KBM-7 (cell line): ENCODE measurements around the gene EIF6.
"Not testable (repeated sequence)": the region's sequence is repeated elsewhere in the genome, so short reads cannot be mapped to it uniquely, and the experiment has no call there.

Experiments
- DNase-seq: peaks from one replicate; pipeline ENCODE4 v3.0.0-alpha.2; 2015
- in situ Hi-C: fragments of 300-500 bp; cut with MboI; formaldehyde crosslinking; loops from 2 replicates; pipeline ENCODE4 v1.14.3; 2020; ENCODE audit warnings: low sequenced_read_pairs, low pct_unique_long_range_greater_than_20kb, mixed read lengths

EIF6 gene

GRCh38 chr20:35315632-35316020, 31.1 kb upstream of the EIF6 start:
- DNase-seq, in situ Hi-C loops: not testable (repeated sequence)

- DNase-seq: peak; percentile 32
- in situ Hi-C loops: no loop called here
Observed at GRCh38 chr20:35314816-35315631, 30.5 kb upstream of the EIF6 start.

- peak; percentile 43 for DNase-seq
- in situ Hi-C loops: no loop called here
Observed at GRCh38 chr20:35312318-35312717, 27.7 kb upstream of the EIF6 start.

DNA sequence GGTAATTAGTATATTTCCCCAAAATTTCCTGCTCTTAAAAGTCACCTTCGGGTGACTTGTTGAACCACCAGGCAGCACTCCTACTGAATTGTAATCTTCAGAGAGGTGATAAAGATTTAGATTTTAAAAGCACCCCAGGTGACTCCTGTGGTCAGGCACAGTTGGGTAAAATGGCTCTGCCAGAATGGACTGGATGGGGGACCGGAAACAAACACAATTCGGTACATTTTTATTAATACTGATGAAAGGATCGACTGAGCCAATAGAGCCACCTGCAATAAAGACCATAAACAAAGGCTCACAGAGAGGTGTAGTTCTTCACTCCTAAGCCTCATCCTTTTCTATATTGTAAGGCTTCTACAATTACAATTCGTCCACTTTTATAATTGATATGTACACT, 27.2 kb upstream of the EIF6 start:
- DNase-seq: no peak
- in situ Hi-C loops: no loop called here

GRCh38 chr20:35311409-35311808, 26.8 kb upstream of the EIF6 start:
- DNase-seq: no peak
- in situ Hi-C loops: no loop called here

GRCh38 chr20:35307666-35308653, 23.4 kb upstream of the EIF6 start:
- no peak for DNase-seq
- in situ Hi-C loops: no loop called here

- in situ Hi-C loops: no loop called here
- peak; percentile 56 for DNase-seq
Observed at GRCh38 chr20:35306931-35307517, 22.5 kb upstream of the EIF6 start.

DNA sequence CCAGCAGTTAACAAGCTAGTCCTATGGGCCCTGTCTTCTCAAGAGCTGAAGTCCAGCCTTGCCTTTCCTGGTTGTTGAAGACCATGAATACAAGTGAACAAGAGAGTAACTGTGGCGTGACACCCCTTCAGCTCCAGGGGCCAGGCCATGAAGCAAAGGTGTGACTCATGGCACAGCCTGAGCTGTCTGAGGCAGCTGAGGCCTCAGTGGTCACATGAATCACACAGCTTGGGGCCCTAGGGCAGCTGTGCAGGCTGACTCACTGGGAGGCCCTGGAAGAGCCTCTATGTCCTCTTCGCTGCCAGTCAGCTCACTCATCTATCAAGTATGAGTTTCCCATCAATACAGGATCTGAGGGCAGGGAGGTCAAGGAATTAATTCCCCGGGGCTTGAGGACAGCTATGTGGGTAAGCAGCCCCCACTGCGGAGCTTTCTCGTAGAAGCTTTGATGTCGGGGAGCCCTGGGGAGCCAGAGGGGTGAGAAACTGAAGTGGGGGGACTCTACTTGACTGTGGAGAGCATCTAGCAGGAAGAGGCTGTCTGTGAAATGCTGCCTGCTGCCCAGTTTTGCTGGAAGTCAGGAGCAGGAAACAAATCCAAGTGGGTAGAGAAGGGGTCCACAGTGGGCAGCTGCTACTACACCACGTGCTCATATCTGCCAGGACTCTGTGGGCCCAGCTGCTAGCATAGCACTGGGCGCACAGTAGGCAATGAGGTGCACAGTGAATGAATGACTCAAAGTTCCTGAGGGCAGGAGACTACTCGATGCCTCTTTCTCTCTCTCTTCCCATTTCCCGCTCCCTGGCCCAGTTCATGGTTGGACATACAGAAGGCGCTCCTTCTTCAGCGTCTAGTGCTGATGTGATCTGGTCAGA, 21.3 kb upstream of the EIF6 start:
- no peak for DNase-seq

DNA sequence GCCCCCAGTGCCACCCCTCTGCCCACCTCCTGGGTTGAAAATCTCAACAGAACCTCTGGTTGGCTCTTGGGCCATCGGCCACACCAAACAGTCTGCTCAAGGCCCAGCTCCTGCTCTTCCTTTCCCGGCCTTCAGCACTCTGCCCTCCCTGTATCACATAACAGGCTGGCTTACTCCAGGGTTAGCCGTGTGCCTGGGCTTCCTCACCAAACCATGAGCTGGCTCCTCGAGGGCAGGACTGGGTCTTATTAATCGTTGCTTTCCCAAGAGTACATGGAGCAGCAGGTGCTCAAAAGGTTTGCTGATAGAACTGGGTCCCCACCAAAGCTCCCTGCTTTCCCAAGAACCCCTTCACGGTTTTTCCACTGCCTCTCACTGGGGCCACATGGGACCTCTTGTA, 20.4 kb upstream of the EIF6 start:
- in situ Hi-C loops: no loop called here
- DNase-seq: no peak

More for the DNA sequence above, 21.3 kb upstream of the EIF6 start:
- in situ Hi-C loops: no loop called here

DNA sequence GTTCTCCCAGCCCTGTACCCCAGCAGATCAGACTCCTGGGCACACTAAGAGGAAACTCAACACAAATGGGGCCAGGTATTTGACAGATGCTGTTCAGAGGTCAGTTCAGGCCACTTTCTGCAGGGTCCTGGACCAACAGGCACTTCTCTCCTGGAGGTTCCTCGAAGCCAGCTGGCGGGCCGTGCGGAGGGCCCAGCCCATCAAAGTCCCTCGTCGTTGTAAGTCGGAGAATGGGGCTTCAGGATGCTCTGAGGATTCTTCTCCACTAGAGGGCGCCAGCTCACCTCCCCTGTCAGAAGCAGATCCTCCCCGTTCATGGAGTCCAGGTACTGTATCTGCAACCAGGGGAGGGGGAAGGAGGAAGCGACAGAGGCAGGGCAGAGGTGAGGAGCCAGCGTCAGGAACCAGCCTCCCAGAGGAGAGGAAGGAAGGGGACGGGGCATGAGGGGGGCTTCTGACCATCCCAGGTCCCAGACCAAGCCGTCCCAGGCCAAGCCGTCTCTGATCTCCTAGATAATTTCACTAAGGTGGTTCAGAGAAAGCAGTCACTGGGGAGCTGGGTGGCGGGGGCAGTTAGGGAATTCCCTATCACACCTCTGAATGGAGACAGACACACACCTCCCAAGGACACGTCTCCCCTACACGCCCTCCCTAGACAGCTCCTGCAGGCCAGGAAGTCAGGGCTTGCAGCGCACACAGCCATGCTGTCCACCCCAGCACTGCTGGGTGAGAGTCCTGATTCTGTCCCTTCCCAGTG, 19.3 kb upstream of the EIF6 start:
- peak; percentile 95 for DNase-seq
- in situ Hi-C loops: no loop called here

DNA sequence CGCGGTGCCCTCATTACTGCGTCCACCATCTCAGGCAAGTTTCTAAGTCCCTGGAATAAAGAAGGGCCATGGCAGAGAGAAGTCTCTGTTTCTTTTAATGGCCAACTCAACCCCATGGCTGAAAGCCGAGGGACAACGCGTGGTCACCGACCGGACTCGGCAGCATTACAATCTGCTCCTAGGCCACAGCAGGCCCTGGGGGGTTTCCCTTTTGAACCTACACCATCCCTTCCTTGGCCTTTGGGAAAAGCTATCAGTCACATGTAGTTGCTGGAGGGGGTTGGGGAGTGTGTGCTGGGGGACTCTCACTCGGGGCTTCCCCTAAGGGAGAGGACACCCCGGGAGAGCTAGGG, 18.8 kb upstream of the EIF6 start:
- no peak for DNase-seq
- in situ Hi-C loops: no loop called here

DNA sequence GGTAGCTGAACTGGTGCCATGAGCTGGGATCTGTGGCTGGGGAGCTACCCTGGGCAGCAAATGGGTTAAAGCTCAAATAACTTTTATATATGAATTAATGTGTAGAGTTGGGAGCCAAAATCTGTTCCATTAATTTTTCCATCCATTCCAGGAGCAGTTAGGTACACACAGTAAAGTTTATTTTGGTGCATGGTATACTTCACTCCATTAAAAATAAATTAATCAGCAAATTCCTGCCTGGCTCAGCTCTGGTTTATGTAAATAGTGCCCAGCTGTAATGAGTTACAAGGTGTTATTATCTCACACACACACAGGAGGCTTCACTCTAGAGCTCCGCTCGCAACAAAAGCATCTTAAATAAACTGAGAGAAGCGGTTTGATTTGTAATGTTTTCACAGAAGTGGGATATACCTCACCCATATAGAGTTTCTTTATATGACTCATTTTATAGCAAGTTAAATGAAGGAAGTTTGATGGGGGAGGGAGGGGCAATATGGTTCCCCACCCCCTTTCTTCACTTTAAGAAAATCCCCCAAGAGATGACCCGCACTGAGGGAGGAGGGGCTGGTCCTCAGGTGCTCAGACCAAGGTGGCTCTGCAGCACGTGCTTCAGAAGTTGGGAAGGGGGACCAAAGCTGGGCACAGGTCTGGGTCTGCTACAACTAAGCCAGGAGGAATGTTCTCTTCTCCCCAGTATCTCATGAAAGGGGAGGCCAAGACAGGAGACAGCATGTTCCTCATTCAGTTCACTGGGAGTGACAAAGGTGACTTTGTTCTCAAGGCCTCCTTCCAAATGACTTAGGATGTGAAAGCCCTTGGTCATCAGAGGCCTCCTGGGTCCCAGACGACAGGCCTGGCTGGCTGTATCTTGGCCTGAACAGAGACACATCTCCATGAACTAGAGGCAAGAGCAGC, 18.1 kb upstream of the EIF6 start:
- DNase-seq: no peak

GRCh38 chr20:35301426-35301825, 16.9 kb upstream of the EIF6 start:
- DNase-seq: no peak
- in situ Hi-C loops: no loop called here

More for the DNA sequence above, 18.1 kb upstream of the EIF6 start:
- in situ Hi-C loops: no loop called here

DNA sequence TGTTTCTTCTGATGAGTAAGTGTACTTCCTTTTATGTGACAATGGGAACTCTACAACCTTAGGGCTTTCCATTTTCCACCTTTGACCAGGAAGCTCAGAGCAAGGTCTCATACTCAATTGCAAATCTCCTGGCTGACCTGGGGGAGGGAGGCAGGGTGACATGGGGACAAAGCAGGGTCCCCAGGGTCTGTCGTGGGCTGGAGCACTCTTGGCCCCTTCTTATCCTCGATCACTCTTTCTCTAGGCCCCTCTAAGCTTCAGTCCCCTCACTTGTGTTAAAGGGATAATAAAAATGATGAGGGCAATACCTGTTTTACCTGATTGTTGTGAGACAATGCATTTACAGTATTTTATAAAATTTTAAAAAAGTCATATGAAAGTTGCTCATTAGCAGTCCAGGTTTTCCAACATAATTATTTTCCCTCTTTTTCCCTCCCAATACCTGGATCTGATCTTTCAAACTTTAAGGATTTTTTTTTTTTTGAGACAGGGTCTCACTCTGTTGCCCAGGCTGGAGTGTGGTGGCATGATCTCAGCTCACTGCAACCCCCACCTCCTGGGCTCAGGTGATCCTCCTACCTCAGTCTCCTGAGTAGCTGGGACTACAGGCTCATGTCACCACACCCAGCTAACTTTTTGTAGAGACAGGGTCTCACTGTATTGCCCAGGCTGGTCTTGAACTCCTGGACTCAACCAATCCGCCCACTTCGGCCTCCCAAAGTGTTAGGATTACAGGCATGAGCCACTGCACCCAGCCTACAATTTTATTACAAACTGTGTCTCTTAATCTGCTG, 16.1 kb upstream of the EIF6 start:
- in situ Hi-C loops: no loop called here

GRCh38 chr20:35299780-35300179, 15.2 kb upstream of the EIF6 start:
- in situ Hi-C loops: no loop called here
- DNase-seq: no peak

More for the DNA sequence above, 16.1 kb upstream of the EIF6 start:
- DNase-seq: no peak

- DNase-seq: no peak
- in situ Hi-C loops: no loop called here
Observed at GRCh38 chr20:35298264-35298663, 13.7 kb upstream of the EIF6 start.
